SK-N-SH (cell line): ENCODE results near the gene CLDN5. TPM values are rescaled to one million over a fixed set of nuclear protein-coding genes. Genes with fewer than 3 reads are reported as not detected.

Source experiments
- CTCF ChIA-PET: fragments of 300-600, 350-600 bp; formaldehyde crosslinking; extraction: SDS; loops from one replicate; lab custom pipeline; 2021; lab: Yijun Ruan, JAX
- POLR2A ChIA-PET: fragments of 350-600 bp; sonication (Branson Sonifier 250); formaldehyde crosslinking; extraction: SDS; loops from one replicate; lab custom pipeline; 2020; ENCODE audit warnings: antibody characterized with exemption, inconsistent platforms; lab: Yijun Ruan, JAX
- DNase-seq: peaks from one replicate; pipeline ENCODE4 v3.0.0; 2012
- H2AFZ ChIP-seq: fragments of 200-600 bp; sonication (generic); 2 replicates; pipeline ENCODE4 v1.8.1; 2016; ENCODE audit warnings: antibody characterized with exemption, mild to moderate bottlenecking, low read depth
- H3F3A ChIP-seq: fragments of 200-600 bp; sonication (generic); replicated peaks from 2 replicates; pipeline ENCODE3; 2016; ENCODE audit warnings: antibody characterized with exemption, mild to moderate bottlenecking; ENCODE audit not compliant: insufficient read depth
- H3K27ac ChIP-seq, 2 experiments: fragments of 200-500 bp in 1 of 2; fragments of 200-600 bp in 1 of 2; sonication (Bioruptor generic) in 1 of 2; sonication (generic), shearing (Covaris generic) in 1 of 2; 2 replicates each; pipeline versions ENCODE4 v1.5.1 to v1.6.1; 2014 to 2016; ENCODE audit warnings: low read depth in 2 of 2, inconsistent platforms in 1 of 2, low read length in 1 of 2, mild to moderate bottlenecking in 1 of 2, mixed read lengths in 1 of 2
- H3K27me3 ChIP-seq: fragments of 200-600 bp; sonication (generic), shearing (Covaris generic); 2 replicates; pipeline ENCODE4 v1.6.1; 2016; ENCODE audit warnings: mixed run types; ENCODE audit not compliant: insufficient read depth
- H3K36me3 ChIP-seq, 2 experiments: fragments of 200-500 bp in 1 of 2; fragments of 200-600 bp in 1 of 2; sonication (Bioruptor generic) in 1 of 2; sonication (generic) in 1 of 2; replicated peaks in 1 of 2; 2 replicates each; pipeline versions ENCODE3 to v1.5.1; 2014 to 2016; ENCODE audit warnings: low read length in 1 of 2, mild to moderate bottlenecking in 1 of 2; ENCODE audit not compliant: insufficient read depth in 2 of 2, control insufficient read depth in 1 of 2
- H3K4me1 ChIP-seq, 2 experiments: fragments of 200-500 bp in 1 of 2; fragments of 200-600 bp in 1 of 2; sonication (Bioruptor generic) in 1 of 2; sonication (generic), shearing (Covaris generic) in 1 of 2; 2 replicates each; pipeline versions ENCODE4 v1.5.1 to v1.6.1; 2014 to 2016; ENCODE audit warnings: low read depth in 1 of 2, low read length in 1 of 2, mixed run types in 1 of 2; ENCODE audit not compliant: insufficient read depth in 2 of 2, control insufficient read depth in 1 of 2
- H3K4me2 ChIP-seq: fragments of 200-600 bp; sonication (generic), shearing (Covaris generic); 2 replicates; pipeline ENCODE4 v1.6.1; 2017; ENCODE audit warnings: mixed run types
- H3K4me3 ChIP-seq, 2 experiments: fragments of 200-500 bp in 1 of 2; fragments of 200-600 bp in 1 of 2; sonication (Bioruptor generic) in 1 of 2; sonication (generic), shearing (Covaris generic) in 1 of 2; 2 replicates each; pipeline versions ENCODE4 v1.5.1 to v1.8.1; 2014 to 2016; ENCODE audit warnings: low read depth in 2 of 2, inconsistent platforms in 1 of 2, low read length in 1 of 2, mild to moderate bottlenecking in 1 of 2, mixed read lengths in 1 of 2, moderate library complexity in 1 of 2
- H3K79me2 ChIP-seq: fragments of 200-600 bp; sonication (generic); 2 replicates; pipeline ENCODE4 v1.8.1; 2017; ENCODE audit warnings: mild to moderate bottlenecking; ENCODE audit not compliant: insufficient read depth
- H3K9ac ChIP-seq: fragments of 200-600 bp; sonication (generic); 2 replicates; pipeline ENCODE4 v1.6.1; 2017; ENCODE audit warnings: mixed run types
- H3K9me2 ChIP-seq: fragments of 200-600 bp; sonication (generic); 2 replicates; pipeline ENCODE4 v1.6.1; 2017; ENCODE audit warnings: mixed run types
- H3K9me3 ChIP-seq: fragments of 200-600 bp; sonication (generic); 2 replicates; pipeline ENCODE4 v1.6.1; 2017; ENCODE audit warnings: mixed run types, mild to moderate bottlenecking, moderate library complexity
- H4K20me1 ChIP-seq: fragments of 200-600 bp; sonication (generic); 2 replicates; pipeline ENCODE4 v1.6.1; 2017; ENCODE audit warnings: mild to moderate bottlenecking, mixed run types; ENCODE audit not compliant: insufficient read depth
- CHD2 ChIP-seq: fragments of 150-350 bp; IDR thresholded peaks from 2 replicates; pipeline ENCODE4 v1.6.1; 2018; ENCODE audit warnings: low read length; ENCODE audit not compliant: partially characterized antibody
- EZH2phosphoT487 ChIP-seq: fragments of 200-600 bp; sonication (generic); IDR thresholded peaks from 2 replicates; pipeline ENCODE4 v1.6.1; 2017; ENCODE audit warnings: low read depth, mixed run types, mild to moderate bottlenecking, antibody characterized with exemption, moderate library complexity, borderline replicate concordance
- FOXM1 ChIP-seq: IDR thresholded peaks from 2 replicates; pipeline ENCODE4 v1.4.0; 2012; ENCODE audit warnings: low read depth, mild to moderate bottlenecking
- GABPA ChIP-seq: IDR thresholded peaks from 2 replicates; pipeline ENCODE4 v1.4.0; 2012; ENCODE audit warnings: low read depth, mild to moderate bottlenecking
- GATA2 ChIP-seq: sonication (generic); formaldehyde crosslinking; IDR thresholded peaks from 2 replicates; pipeline ENCODE4 v1.5.0; 2020; ENCODE audit warnings: mild to moderate bottlenecking, missing genetic modification reagents
- IRF3 ChIP-seq: fragments of 150-350 bp; IDR thresholded peaks from 2 replicates; pipeline ENCODE4 v1.6.1; 2016; ENCODE audit warnings: mild to moderate bottlenecking, low read depth, low read length
- JUND ChIP-seq: IDR thresholded peaks from 2 replicates; pipeline ENCODE4 v1.4.0; 2012
- NFIC ChIP-seq: IDR thresholded peaks from 2 replicates; pipeline ENCODE4 v1.4.0; 2012; ENCODE audit warnings: borderline replicate concordance
- NRF1 ChIP-seq: IDR thresholded peaks from 2 replicates; pipeline ENCODE4 v1.6.1; 2012; ENCODE audit warnings: low read depth, mild to moderate bottlenecking, low read length
- POLR2AphosphoS5 ChIP-seq: IDR thresholded peaks from 2 replicates; pipeline ENCODE4 v1.6.1; 2012; ENCODE audit warnings: low read depth, low read length
- RCOR1 ChIP-seq: fragments of 150-350 bp; IDR thresholded peaks from 2 replicates; pipeline ENCODE4 v1.6.1; 2017; ENCODE audit warnings: antibody characterized with exemption, low read length
- TCF12 ChIP-seq: IDR thresholded peaks from 2 replicates; pipeline ENCODE4 v1.4.0; 2012
- WGBS: methylation state at CpG from one replicate; pipeline ENCODE4 v1.1.6; 2017; ENCODE audit warnings: low lambda C conversion rate; 5-methylcytosine and 5-hydroxymethylcytosine counted together
- polyA plus RNA-seq, 3 experiments: library from polyadenylated mRNA; depleted of rRNA; stranded (reverse); fragments of >200 nt; gene quantifications; 2 replicates each; pipeline ENCODE4 v1.2.3, GENCODE V29; 2012

The CLDN5 gene
- polyA plus RNA-seq, 1 of the 3 experiments (the other 2 are of a cell fraction) = not detected

GRCh38 chr22:19498866-19499190 is 25.4 kb downstream of the CLDN5 start (continued):
- TF ChIP-seq GATA2 = no peak

- no peaks in the 10 kb centered on the region for H3K79me2 ChIP-seq
- H3K36me3 ChIP-seq = peaks cover 3 to 5% of the 10 kb centered on the region in 2 experiments
- no peak for DNase-seq
- ChIA-PET CTCF (interaction anchor here (2.2 kb wide), 1 partner anchor 132 kb away, joined by 8 read pairs; no protein-coding TSS in a partner anchor), POLR2A (interaction anchor here (1.0 kb wide), 1 partner anchor 11 kb away, joined by 4 read pairs; no protein-coding TSS in a partner anchor)
- TF ChIP-seq JUND (no peak), RCOR1 (no peak), EZH2phosphoT487 (no peak), GABPA (no peak), TCF12 (no peak), FOXM1 (no peak)
- H3K4me3 ChIP-seq = no peak overlapping the region
- WGBS = 100% methylated on average over 2 of the region's 7 CpGs
- H3K27ac ChIP-seq = no peak overlapping the region
- H3K9ac ChIP-seq = no peak overlapping the region
- H4K20me1 ChIP-seq = no peaks in the 10 kb centered on the region
- no peak overlapping the region for H2AFZ ChIP-seq
- H3K4me1 ChIP-seq = no peaks in the 10 kb centered on the region
- no peaks in the 10 kb centered on the region for H3K9me2 ChIP-seq
- H3K4me2 ChIP-seq = no peak overlapping the region
- no peaks in the 10 kb centered on the region for H3F3A ChIP-seq
- H3K27me3 ChIP-seq = no peaks in the 10 kb centered on the region
- H3K9me3 ChIP-seq = no peaks in the 10 kb centered on the region
Measured at GRCh38 chr22:19498154-19498865, 25.9 kb downstream of the CLDN5 start.

GRCh38 chr22:19497245-19497644 is 27.0 kb downstream of the CLDN5 start:
- no peak overlapping the region for H3K9ac ChIP-seq
- no peak overlapping the region for H2AFZ ChIP-seq
- no peaks in the 10 kb centered on the region for H3K9me2 ChIP-seq
- H3K9me3 ChIP-seq = no peaks in the 10 kb centered on the region
- no peak overlapping the region for H3K4me3 ChIP-seq
- TF ChIP-seq NRF1 (no peak), NFIC (no peak), CHD2 (no peak), POLR2AphosphoS5 (no peak)
- TF ChIP-seq, all 33 proteins: peak for 0
- ChIA-PET CTCF (interaction anchor here (2.2 kb wide), 1 partner anchor 133 kb away, joined by 8 read pairs; no protein-coding TSS in a partner anchor), POLR2A (no interaction called here)
- no peaks in the 10 kb centered on the region for H4K20me1 ChIP-seq
- H3K4me2 ChIP-seq = no peak overlapping the region
- H3K4me1 ChIP-seq = no peaks in the 10 kb centered on the region
- peaks cover 5 to 6% of the 10 kb centered on the region in 2 experiments for H3K36me3 ChIP-seq
- no peak for DNase-seq
- H3K79me2 ChIP-seq = no peaks in the 10 kb centered on the region
- H3F3A ChIP-seq = no peaks in the 10 kb centered on the region
- no peak overlapping the region for H3K27ac ChIP-seq
- WGBS = 83% methylated on average over 1 of the region's 3 CpGs
- no peaks in the 10 kb centered on the region for H3K27me3 ChIP-seq

- Histone ChIP-seq H3F3A (peaks cover under 1% of the 10 kb centered on the region), H3K4me1 (no peaks in the 10 kb centered on the region), H3K9me3 (no peaks in the 10 kb centered on the region), H3K9ac (no peak overlapping the region), H3K9me2 (no peaks in the 10 kb centered on the region), H2AFZ (no peak overlapping the region), H3K4me3 (no peak overlapping the region), H3K4me2 (no peak overlapping the region), H3K27me3 (no peaks in the 10 kb centered on the region), H3K27ac (no peak overlapping the region), H3K36me3 (peaks cover 5 to 6% of the 10 kb centered on the region in 2 experiments), H3K79me2 (no peaks in the 10 kb centered on the region), H4K20me1 (no peaks in the 10 kb centered on the region)
- no peak for TF ChIP-seq IRF3
- ChIA-PET POLR2A (no interaction called here), CTCF (interaction anchor here (0.6 to 3.9 kb wide), 5 partner anchors 11 to 412 kb away, joined by 3 to 39 read pairs (median 3); no protein-coding TSS in a partner anchor)
- 99% methylated on average over 3 of the region's 3 CpGs for WGBS
- DNase-seq = no peak
Measured at GRCh38 chr22:19496324-19496630, 27.9 kb downstream of the CLDN5 start.
